T47D (cell line): ENCODE data around the gene DLX6.

Source experiments
- DNase-seq, 2 experiments: peaks; one replicate each; pipeline versions ENCODE4 v3.0.0 to v3.0.0-alpha.2; 2011 to 2012; ENCODE audit warnings: low read depth in 1 of 2, low spot score in 1 of 2
- JUND ChIP-seq: IDR thresholded peaks from 2 replicates; pipeline ENCODE4 v1.6.1; 2012; ENCODE audit warnings: low read depth
- in situ Hi-C: cut with HindIII; loops from 2 replicates; pipeline ENCODE4 v1.10.0; 2016; ENCODE audit warnings: low sequenced_read_pairs, low pct_unique_long_range_greater_than_20kb

DLX6 gene

GRCh38 chr7:97009753-97010732, 4.7 kb downstream of the DLX6 start:
- DNase-seq: no peak
- no peak for TF ChIP-seq JUND
- in situ Hi-C loops: no loop called here

GRCh38 chr7:97011104-97011503, 5.8 kb downstream of the DLX6 start:
- TF ChIP-seq JUND: no peak
- DNase-seq: no peak
- in situ Hi-C loops: no loop called here

GRCh38 chr7:97011536-97012364, 6.4 kb downstream of the DLX6 start:
- in situ Hi-C loops: no loop called here
- TF ChIP-seq JUND: no peak
- DNase-seq: no peak

GRCh38 chr7:97012365-97013133, 7.2 kb downstream of the DLX6 start:
- no peak for TF ChIP-seq JUND
- in situ Hi-C loops: no loop called here
- no peak for DNase-seq

GRCh38 chr7:97013134-97013844, 7.9 kb downstream of the DLX6 start:
- DNase-seq: no peak
- no peak for TF ChIP-seq JUND
- in situ Hi-C loops: no loop called here

GRCh38 chr7:97013845-97014134, 8.4 kb downstream of the DLX6 start:
- no peak for TF ChIP-seq JUND
- DNase-seq: no peak
- in situ Hi-C loops: no loop called here

GRCh38 chr7:97014145-97014750, 8.9 kb downstream of the DLX6 start:
- no peak for DNase-seq
- TF ChIP-seq JUND: no peak
- in situ Hi-C loops: no loop called here

- DNase-seq: no peak
- in situ Hi-C loops: no loop called here
These were observed 9.9 kb downstream of the DLX6 start for GRCh38 chr7:97015279-97015678.

GRCh38 chr7:97015756-97016380, 10.5 kb downstream of the DLX6 start:
- in situ Hi-C loops: no loop called here
- TF ChIP-seq JUND: no peak
- DNase-seq: no peak

More at GRCh38 chr7:97015279-97015678, 9.9 kb downstream of the DLX6 start:
- TF ChIP-seq JUND: no peak

- DNase-seq: no peak
- TF ChIP-seq JUND: no peak
- in situ Hi-C loops: no loop called here
These were observed 11.2 kb downstream of the DLX6 start for GRCh38 chr7:97016381-97017191.
